Neural progenitor cell (in vitro differentiated cells): ENCODE data around the gene SLC47A1.

ENCODE experiments used
- CTCF ChIP-seq: fragments of 200-600 bp; sonication (generic); IDR thresholded peaks from 2 replicates; pipeline ENCODE4 v1.5.1; 2017; ENCODE audit warnings: antibody characterized with exemption, mild to moderate bottlenecking
- EZH2 ChIP-seq: fragments of 200-600 bp; sonication (generic); IDR thresholded peaks from 2 replicates; pipeline ENCODE4 v1.6.1; 2017; ENCODE audit warnings: antibody characterized with exemption, mild to moderate bottlenecking, moderate library complexity

DNA sequence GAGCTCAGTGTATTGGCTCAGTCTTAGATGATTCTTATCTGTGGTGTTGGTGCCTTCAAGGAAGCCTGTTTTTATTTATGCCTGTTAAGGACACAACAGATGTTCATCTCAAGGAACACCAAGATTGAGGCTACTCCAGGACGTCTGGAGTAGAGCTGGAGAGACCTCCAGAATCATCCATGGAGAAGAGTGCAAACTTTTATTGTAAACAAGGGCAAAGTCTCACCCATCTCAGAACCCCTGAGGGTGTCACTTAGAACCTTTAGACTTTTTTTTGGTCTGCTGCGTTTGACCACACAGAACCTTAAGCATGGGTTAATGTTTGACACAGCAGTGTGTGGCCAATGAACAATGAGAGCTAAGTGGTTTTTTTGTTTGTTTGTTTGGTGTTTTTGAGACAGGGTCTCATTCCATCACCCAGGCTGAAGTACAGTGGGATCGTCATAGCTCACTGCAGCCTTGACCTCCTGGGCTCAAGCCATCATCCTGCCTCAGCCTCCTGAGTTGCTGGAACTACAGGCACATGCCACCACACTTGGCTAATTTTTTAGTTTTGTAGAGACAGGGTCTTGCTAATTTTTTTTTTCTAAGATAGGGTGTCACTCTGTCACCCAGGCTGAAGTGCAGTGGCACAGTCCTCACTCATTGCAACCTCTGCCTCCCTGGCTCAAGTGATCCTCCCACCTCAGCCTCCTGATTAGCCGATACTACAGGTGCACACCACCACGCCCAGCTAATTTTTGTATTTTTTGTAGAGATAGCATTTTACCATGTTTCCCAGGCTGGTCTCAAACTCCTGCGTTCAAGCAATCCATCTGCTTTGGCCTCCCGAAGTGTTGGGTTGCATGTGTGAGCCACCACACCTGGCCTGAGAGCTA is 16.3 kb downstream of the SLC47A1 start:
- no peak for TF ChIP-seq CTCF
- no peak for TF ChIP-seq EZH2
